Naive B cell (primary cell): ENCODE measurements around the gene MAP2K7. TPM values are rescaled to one million over a fixed set of nuclear protein-coding genes. Genes with fewer than 3 reads are reported as not detected.
"Not testable (repeated sequence)": the region's sequence is repeated elsewhere in the genome, so short reads cannot be mapped to it uniquely, and the experiment has no call there.

Source experiments
- ATAC-seq, 2 donors: fragments of 150-1000 bp; cut with Tn5 transposase; 2 replicates each; pipeline ENCODE4 v1.10.0; 2021; ENCODE audit warnings: low read depth in 2 of 2, mild to moderate bottlenecking in 2 of 2, moderate library complexity in 2 of 2
- DNase-seq: peaks from one replicate; pipeline ENCODE4 v3.0.0; 2022
- H3K27ac Mint-ChIP-seq, 6 donors: one replicate each; pipeline ENCODE4 v1.8.0; 2020 to 2022; ENCODE audit warnings: mild to moderate bottlenecking in 6 of 6, mixed read lengths in 6 of 6, moderate library complexity in 5 of 6, inconsistent platforms in 2 of 6
- H3K27me3 Mint-ChIP-seq, 3 donors: one replicate each; pipeline ENCODE4 v1.8.0; 2021 to 2022; ENCODE audit warnings: mixed read lengths in 3 of 3, mild to moderate bottlenecking in 1 of 3
- H3K36me3 Mint-ChIP-seq, 2 donors: one replicate each; pipeline ENCODE4 v1.8.0; 2020 to 2022; ENCODE audit warnings: mixed read lengths in 2 of 2, inconsistent platforms in 1 of 2, mild to moderate bottlenecking in 1 of 2
- H3K4me1 Mint-ChIP-seq, 3 donors: one replicate each; pipeline ENCODE4 v1.8.0; 2020 to 2022; ENCODE audit warnings: mixed read lengths in 3 of 3, inconsistent platforms in 1 of 3, mild to moderate bottlenecking in 1 of 3, moderate library complexity in 1 of 3
- H3K4me3 Mint-ChIP-seq, 8 donors: one replicate each; pipeline ENCODE4 v1.8.0; 2020 to 2022; ENCODE audit warnings: mild to moderate bottlenecking in 8 of 8, mixed read lengths in 8 of 8, moderate library complexity in 8 of 8, inconsistent platforms in 2 of 8
- H3K9me3 Mint-ChIP-seq, 7 donors: one replicate each; pipeline ENCODE4 v1.8.0; 2020 to 2022; ENCODE audit warnings: mixed read lengths in 7 of 7, mild to moderate bottlenecking in 5 of 7, inconsistent platforms in 2 of 7, moderate library complexity in 1 of 7
- polyA plus RNA-seq, 6 donors: library from polyadenylated mRNA; unstranded; fragments of 300-500 nt; fragmentation: Illumina TruSeq; gene quantifications; one replicate each; pipeline ENCODE4 v1.2.3, GENCODE V29; 2021; ENCODE audit warnings: low read depth in 6 of 6

The MAP2K7 gene
- polyA plus RNA-seq, result 1 to 10 TPM in 5 of 6 donors, under 1 TPM in 1; 0.50 to 5.1 (median 2.9) TPM

DNA sequence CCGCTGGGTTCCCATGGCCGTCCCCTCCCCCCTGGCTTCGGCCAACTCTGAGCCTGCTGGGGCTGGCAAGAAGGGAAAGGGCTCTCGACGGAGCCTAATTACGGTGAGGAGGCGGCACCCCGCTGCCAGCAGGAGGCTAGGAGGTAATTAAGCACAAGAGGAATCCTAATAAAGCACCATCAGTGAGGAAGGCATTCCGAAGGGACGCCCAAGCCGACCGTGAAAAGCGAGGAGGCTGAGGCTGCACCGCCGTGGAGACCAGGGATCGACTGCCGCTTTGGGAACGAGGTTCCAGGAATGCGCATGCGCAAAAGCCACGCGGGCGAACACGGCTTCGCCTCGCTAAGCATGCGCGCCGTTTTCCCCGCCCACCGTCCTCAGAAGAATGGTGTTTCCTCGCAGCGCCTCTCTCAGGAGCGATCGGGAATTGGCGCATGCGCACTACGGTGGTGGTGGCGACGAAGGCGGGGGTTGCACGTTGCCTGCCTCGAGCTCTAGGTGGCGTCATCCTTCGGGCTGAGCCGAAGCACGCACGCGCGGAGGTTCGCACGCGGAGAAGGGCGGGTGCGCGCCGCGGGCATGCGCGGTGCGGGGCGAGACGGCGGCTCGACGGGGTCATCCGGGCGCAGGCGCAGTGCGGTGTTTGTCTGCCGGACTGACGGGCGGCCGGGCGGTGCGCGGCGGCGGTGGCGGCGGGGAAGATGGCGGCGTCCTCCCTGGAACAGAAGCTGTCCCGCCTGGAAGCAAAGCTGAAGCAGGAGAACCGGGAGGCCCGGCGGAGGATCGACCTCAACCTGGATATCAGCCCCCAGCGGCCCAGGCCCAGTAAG is at the start of gene MAP2K7:
Gene MAP2K7, plus strand, starts transcription at position 634 of the 830 bp plus-strand sequence. Its CDS starts 68 bp downstream, at position 702.
- Mint-ChIP-seq H3K27ac (peak within 1 kb of the TSS; percentile 94 to 99 (median 96)), H3K27me3 (peaks cover 0 to 5% (median 0%) of the 10 kb centered on the region in 3 donors), H3K4me1 (peaks cover 37 to 44% (median 43%) of the 10 kb centered on the region in 3 donors), H3K9me3 (no peaks in the 10 kb centered on the region), H3K4me3 (peak within 1 kb of the TSS; percentile 89 to 95 (median 92)), H3K36me3 (peaks cover 0 to 8% of the 10 kb centered on the region in 2 donors)
- peak; percentile 66 to 74 for ATAC-seq
- DNase-seq, result peak; percentile 100

GRCh38 chr19:7855426-7856108 is 48.1 kb upstream of the MAP2K7 start:
- DNase-seq (no peak), ATAC-seq (no peak)
- Mint-ChIP-seq H3K36me3 (no peaks in the 10 kb centered on the region), H3K27me3 (peaks cover 0 to 35% (median 16%) of the 10 kb centered on the region in 3 donors), H3K27ac (no peak overlapping the region), H3K9me3 (no peaks in the 10 kb centered on the region), H3K4me1 (peaks cover 6 to 12% (median 7%) of the 10 kb centered on the region in 3 donors), H3K4me3 (no peak overlapping the region)

GRCh38 chr19:7856109-7856591 is 47.5 kb upstream of the MAP2K7 start:
- H3K27me3 Mint-ChIP-seq, result peaks cover 2 to 41% (median 22%) of the 10 kb centered on the region in 3 donors
- peaks cover 6 to 14% (median 7%) of the 10 kb centered on the region in 3 donors for H3K4me1 Mint-ChIP-seq
- no peaks in the 10 kb centered on the region for H3K36me3 Mint-ChIP-seq
- ATAC-seq, result no peak
- no peak overlapping the region for H3K4me3 Mint-ChIP-seq
- H3K27ac Mint-ChIP-seq, result no peak overlapping the region
- H3K9me3 Mint-ChIP-seq, result no peaks in the 10 kb centered on the region
- no peak for DNase-seq

GRCh38 chr19:7856679-7857663 is 46.7 kb upstream of the MAP2K7 start:
- no peaks in the 10 kb centered on the region for H3K36me3 Mint-ChIP-seq
- peaks cover 4 to 47% (median 26%) of the 10 kb centered on the region in 3 donors for H3K27me3 Mint-ChIP-seq
- no peak for DNase-seq
- ATAC-seq, result no peak
- H3K4me3 Mint-ChIP-seq, result peak overlapping the region in 1 of 8 donors; percentile 22
- no peak overlapping the region for H3K27ac Mint-ChIP-seq
- no peaks in the 10 kb centered on the region for H3K9me3 Mint-ChIP-seq
- peaks cover 7 to 20% (median 10%) of the 10 kb centered on the region in 3 donors for H3K4me1 Mint-ChIP-seq

DNA sequence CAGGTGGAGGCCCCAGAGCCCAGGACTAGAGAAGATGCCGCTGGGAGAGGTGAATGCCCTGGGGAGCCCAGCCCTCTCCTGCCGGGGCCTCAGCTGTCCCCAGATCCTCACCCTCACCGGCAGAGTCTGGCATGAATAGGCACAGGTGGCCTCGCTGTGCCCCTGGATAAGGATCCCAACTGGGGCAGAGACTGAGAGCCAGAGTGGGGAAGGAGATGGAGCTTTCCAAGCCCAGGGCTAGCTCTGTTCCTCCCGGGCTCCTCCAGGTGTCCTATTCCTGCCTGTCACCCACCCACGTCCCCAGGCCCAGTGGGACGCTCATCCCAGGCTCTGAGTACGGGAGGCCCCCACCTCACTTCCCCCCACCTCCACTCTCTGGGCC is 46.0 kb upstream of the MAP2K7 start:
- DNase-seq (no peak), ATAC-seq (no peak)
- Mint-ChIP-seq H3K9me3 (no peaks in the 10 kb centered on the region), H3K4me1 (peaks cover 7 to 19% (median 8%) of the 10 kb centered on the region in 3 donors), H3K36me3 (no peaks in the 10 kb centered on the region), H3K4me3 (no peak overlapping the region), H3K27ac (no peak overlapping the region), H3K27me3 (peaks cover 4 to 43% (median 26%) of the 10 kb centered on the region in 3 donors)

- H3K4me3 Mint-ChIP-seq, result no peak overlapping the region
- ATAC-seq (no peak), DNase-seq (no peak)
- no peaks in the 10 kb centered on the region for H3K9me3 Mint-ChIP-seq
- peaks cover 4 to 39% (median 26%) of the 10 kb centered on the region in 3 donors for H3K27me3 Mint-ChIP-seq
- peaks cover 3 to 14% (median 3%) of the 10 kb centered on the region in 3 donors for H3K4me1 Mint-ChIP-seq
- no peak overlapping the region for H3K27ac Mint-ChIP-seq
- H3K36me3 Mint-ChIP-seq, result no peaks in the 10 kb centered on the region
Measured at GRCh38 chr19:7858109-7858770, 45.4 kb upstream of the MAP2K7 start.

DNA sequence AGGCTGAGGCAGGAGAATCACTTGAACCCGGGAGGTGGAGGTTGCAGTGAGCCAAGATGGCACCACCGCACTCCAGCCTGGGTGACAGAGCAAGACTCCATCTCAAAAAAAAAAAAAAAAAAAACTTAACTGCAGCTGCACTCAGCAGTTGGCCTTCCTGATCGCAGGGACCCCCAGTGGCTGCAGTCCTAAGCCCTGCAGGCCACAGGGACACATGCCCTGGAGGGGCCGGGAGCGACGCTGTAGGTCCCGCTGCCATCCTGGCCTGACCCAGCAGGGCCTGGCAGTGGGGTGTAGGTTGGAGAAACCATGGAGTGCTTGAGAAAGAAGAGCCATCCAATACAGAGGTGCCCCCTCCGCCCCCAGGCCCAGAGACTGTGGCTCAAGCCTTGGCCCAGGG is 44.6 kb upstream of the MAP2K7 start:
- not testable (repeated sequence) for H3K9me3 Mint-ChIP-seq, H3K36me3 Mint-ChIP-seq, DNase-seq, H3K4me1 Mint-ChIP-seq, H3K27ac Mint-ChIP-seq, ATAC-seq
- H3K4me3 Mint-ChIP-seq, result peak overlapping the region in 1 of 8 donors; percentile 61
- peaks cover 4 to 45% (median 33%) of the 10 kb centered on the region in 3 donors for H3K27me3 Mint-ChIP-seq

- no peaks in the 10 kb centered on the region for H3K36me3 Mint-ChIP-seq
Measured at GRCh38 chr19:7859831-7860713, 43.6 kb upstream of the MAP2K7 start.

GRCh38 chr19:7860714-7861618 is 42.7 kb upstream of the MAP2K7 start:
- Mint-ChIP-seq H3K27ac (no peak overlapping the region), H3K27me3 (peaks cover 14 to 61% (median 48%) of the 10 kb centered on the region in 3 donors), H3K4me1 (peaks cover 4 to 17% (median 9%) of the 10 kb centered on the region in 3 donors), H3K4me3 (peak overlapping the region in 7 of 8 donors; percentile 24 to 65 (median 54)), H3K9me3 (peaks cover 0 to 1% (median 0%) of the 10 kb centered on the region in 7 donors), H3K36me3 (no peaks in the 10 kb centered on the region)
- no peak for DNase-seq
- ATAC-seq, result no peak

More at GRCh38 chr19:7859831-7860713, 43.6 kb upstream of the MAP2K7 start:
- H3K27ac Mint-ChIP-seq, result no peak overlapping the region
- DNase-seq (no peak), ATAC-seq (no peak)
- peaks cover 9 to 53% (median 41%) of the 10 kb centered on the region in 3 donors for H3K27me3 Mint-ChIP-seq
- peak overlapping the region in 2 of 8 donors; percentile 25 to 43 for H3K4me3 Mint-ChIP-seq
- peaks cover 0 to 14% (median 8%) of the 10 kb centered on the region in 3 donors for H3K4me1 Mint-ChIP-seq
- H3K9me3 Mint-ChIP-seq, result peaks cover 0 to 1% (median 0%) of the 10 kb centered on the region in 7 donors

DNA sequence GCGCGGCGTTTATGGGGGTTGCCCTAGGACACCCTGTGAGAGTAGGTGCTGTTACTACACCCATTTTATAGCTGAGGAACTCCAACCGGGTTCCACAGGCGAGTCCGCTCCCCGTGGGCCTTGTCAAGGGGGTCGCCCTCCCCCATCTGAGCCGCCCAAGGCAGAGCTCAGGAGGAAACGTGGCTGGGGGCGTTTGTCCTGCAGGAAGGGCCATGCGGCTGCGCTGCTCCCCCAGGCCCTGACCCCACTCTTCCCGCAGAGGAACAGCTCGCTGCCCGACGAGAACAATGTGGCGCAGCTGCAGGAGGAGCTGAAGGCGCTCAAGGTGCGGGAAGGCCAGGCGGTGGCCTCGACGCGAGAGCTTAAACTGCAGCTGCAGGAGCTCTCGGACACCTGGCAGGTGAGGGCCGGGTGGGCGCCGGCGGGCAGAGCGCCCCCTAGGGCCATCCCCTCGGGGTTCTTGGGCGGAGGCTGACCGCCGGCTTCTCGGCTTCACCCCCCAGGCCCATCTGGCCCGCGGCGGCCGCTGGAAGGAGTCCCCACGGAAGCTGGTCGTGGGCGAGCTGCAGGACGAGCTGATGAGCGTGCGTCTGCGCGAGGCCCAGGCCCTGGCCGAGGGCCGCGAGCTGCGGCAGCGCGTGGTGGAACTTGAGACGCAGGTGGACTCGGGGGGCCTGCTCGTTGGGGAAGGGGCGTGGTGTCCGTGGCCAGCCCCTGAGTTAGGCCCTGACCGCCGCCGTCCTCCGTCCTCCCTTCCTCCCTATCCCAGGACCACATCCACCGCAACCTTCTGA is 41.9 kb upstream of the MAP2K7 start:
- H3K36me3 Mint-ChIP-seq, result no peaks in the 10 kb centered on the region
- H3K4me3 Mint-ChIP-seq, result peak overlapping the region in 6 of 8 donors; percentile 44 to 73 (median 60)
- peaks cover 14 to 63% (median 47%) of the 10 kb centered on the region in 3 donors for H3K27me3 Mint-ChIP-seq
- H3K4me1 Mint-ChIP-seq, result peaks cover 4 to 17% (median 9%) of the 10 kb centered on the region in 3 donors
- ATAC-seq (no peak), DNase-seq (no peak)
- H3K27ac Mint-ChIP-seq, result no peak overlapping the region
- peaks cover 0 to 1% (median 0%) of the 10 kb centered on the region in 7 donors for H3K9me3 Mint-ChIP-seq
